PC-9 (cell line): ENCODE data around the gene EOGT.

Experiments
- CTCF ChIP-seq: fragments of 200-600 bp; sonication (generic); conservative IDR thresholded peaks from 2 replicates; pipeline ENCODE4 v1.6.1; 2017; ENCODE audit warnings: mixed run types, antibody characterized with exemption, mild to moderate bottlenecking, moderate library complexity
- EZH2 ChIP-seq: fragments of 200-600 bp; sonication (generic); IDR thresholded peaks from 2 replicates; pipeline ENCODE4 v1.8.0; 2017; ENCODE audit warnings: antibody characterized with exemption, low read depth

- no peak for TF ChIP-seq CTCF
- TF ChIP-seq EZH2 = no peak
These were observed 45.4 kb upstream of the EOGT start for GRCh38 chr3:69058947-69059224.
